Astrocyte (in vitro differentiated cells and primary cell): ENCODE results near the gene CFAP97. TPM values are rescaled to one million over a fixed set of nuclear protein-coding genes. Genes with fewer than 3 reads are reported as not detected.

ENCODE experiments used
- DNase-seq: peaks from one replicate; pipeline ENCODE4 v3.0.0-alpha.2; 2010; ENCODE audit warnings: low read depth
- FAIRE-seq: peaks from 2 replicates; lab custom pipeline; 2011; peaks lifted over from hg19 to GRCh38; lab: Jason Lieb, UNC
- H2AFZ ChIP-seq: 2 replicates; pipeline ENCODE4 v1.6.0; 2012; ENCODE audit warnings: low read depth, low read length, inconsistent platforms
- H3K27ac ChIP-seq: 2 replicates; pipeline ENCODE4 v1.5.1; 2011; ENCODE audit warnings: low read depth, low read length, inconsistent platforms
- H3K27me3 ChIP-seq: 2 replicates; pipeline ENCODE4 v1.6.0; 2011; ENCODE audit warnings: low read length, inconsistent platforms; ENCODE audit not compliant: insufficient read depth
- H3K36me3 ChIP-seq: 2 replicates; pipeline ENCODE4 v1.5.1; 2011; ENCODE audit warnings: low read length, inconsistent platforms; ENCODE audit not compliant: insufficient read depth
- H3K4me1 ChIP-seq: 2 replicates; pipeline ENCODE4 v1.5.1; 2011; ENCODE audit warnings: low read length, inconsistent platforms; ENCODE audit not compliant: insufficient read depth
- H3K4me2 ChIP-seq: 2 replicates; pipeline ENCODE4 v1.6.0; 2012; ENCODE audit warnings: low read length, inconsistent platforms
- H3K4me3 ChIP-seq: 2 replicates; pipeline ENCODE4 v1.5.1; 2011; ENCODE audit warnings: low read depth, mild to moderate bottlenecking, low read length, inconsistent platforms; ENCODE audit not compliant: insufficient read depth
- H3K79me2 ChIP-seq: 2 replicates; pipeline ENCODE4 v1.6.0; 2012; ENCODE audit warnings: mild to moderate bottlenecking, low read length, inconsistent platforms; ENCODE audit not compliant: insufficient read depth
- H3K9ac ChIP-seq: 2 replicates; pipeline ENCODE4 v1.6.0; 2012; ENCODE audit warnings: mild to moderate bottlenecking, low read length, inconsistent platforms
- H3K9me3 ChIP-seq: 2 replicates; pipeline ENCODE4 v1.5.1; 2012; ENCODE audit warnings: low read depth, mild to moderate bottlenecking, low read length, inconsistent platforms; ENCODE audit not compliant: insufficient read depth
- H4K20me1 ChIP-seq: 2 replicates; pipeline ENCODE4 v1.6.0; 2012; ENCODE audit warnings: low read length, inconsistent platforms; ENCODE audit not compliant: insufficient read depth
- H3K27ac Mint-ChIP-seq: one replicate; pipeline ENCODE4 v1.8.0; 2021; ENCODE audit warnings: mild to moderate bottlenecking, mixed read lengths; ENCODE audit not compliant: unreplicated experiment
- H3K27me3 Mint-ChIP-seq: one replicate; pipeline ENCODE4 v1.8.0; 2021; ENCODE audit warnings: low read depth, mixed read lengths; ENCODE audit not compliant: unreplicated experiment
- H3K36me3 Mint-ChIP-seq: one replicate; pipeline ENCODE4 v1.8.0; 2021; ENCODE audit warnings: low read depth, mixed read lengths; ENCODE audit not compliant: unreplicated experiment
- H3K4me1 Mint-ChIP-seq: one replicate; pipeline ENCODE4 v1.8.0; 2021; ENCODE audit warnings: low read depth, mixed read lengths; ENCODE audit not compliant: unreplicated experiment
- H3K4me3 Mint-ChIP-seq: one replicate; pipeline ENCODE4 v1.8.0; 2021; ENCODE audit warnings: mild to moderate bottlenecking, moderate library complexity, mixed read lengths; ENCODE audit not compliant: unreplicated experiment
- H3K9me3 Mint-ChIP-seq: one replicate; pipeline ENCODE4 v1.8.0; 2021; ENCODE audit warnings: mild to moderate bottlenecking, mixed read lengths; ENCODE audit not compliant: unreplicated experiment
- CTCF ChIP-seq: IDR thresholded peaks from 2 replicates; pipeline ENCODE4 v1.5.1; 2011; ENCODE audit warnings: low read depth, mild to moderate bottlenecking, inconsistent platforms, low read length, moderate library complexity; ENCODE audit not compliant: insufficient read depth
- EZH2 ChIP-seq: IDR thresholded peaks from 2 replicates; pipeline ENCODE4 v1.6.1; 2012; ENCODE audit warnings: mild to moderate bottlenecking, low read length, inconsistent platforms; ENCODE audit not compliant: insufficient read depth
- total RNA-seq: library from RNA; stranded (reverse); gene quantifications from 2 replicates; pipeline ENCODE4 v1.2.1, GENCODE V29; 2021

CFAP97 gene
- total RNA-seq, 1 donor from 2014 or later = 22.7 TPM

- H3K4me1 ChIP-seq = peaks cover 8% of the 10 kb centered on the region
- no peak for FAIRE-seq
- H2AFZ ChIP-seq = no peak overlapping the region
- no peaks in the 10 kb centered on the region for H3K36me3 ChIP-seq
- Mint-ChIP-seq H3K4me3 (no peak overlapping the region), H3K4me1 (peaks cover 7% of the 10 kb centered on the region), H3K36me3 (no peaks in the 10 kb centered on the region), H3K9me3 (no peaks in the 10 kb centered on the region), H3K27ac (no peak overlapping the region), H3K27me3 (peaks cover 4% of the 10 kb centered on the region)
- H3K27me3 ChIP-seq = no peaks in the 10 kb centered on the region
- H3K9me3 ChIP-seq = no peaks in the 10 kb centered on the region
- H3K9ac ChIP-seq = no peak overlapping the region
- H3K4me2 ChIP-seq = no peak overlapping the region
- H3K27ac ChIP-seq = no peak overlapping the region
- no peak for TF ChIP-seq CTCF
- TF ChIP-seq EZH2 = no peak
- H3K79me2 ChIP-seq = no peaks in the 10 kb centered on the region
- H4K20me1 ChIP-seq = no peaks in the 10 kb centered on the region
- DNase-seq = no peak
- no peak overlapping the region for H3K4me3 ChIP-seq
Observed at GRCh38 chr4:185109736-185110135, 94.1 kb downstream of the CFAP97 start.

Other genes with a start within 250 kb of the CFAP97 start
- gene HELT, start 185.5 kb downstream of the CFAP97 start, total RNA-seq = not detected in 2 replicates
- gene SLC25A4, start 60.7 kb downstream of the CFAP97 start, total RNA-seq = 27.0 and 32.0 TPM in 2 replicates
- 29.2 and 29.5 TPM in 2 replicates for gene SNX25, start 5.6 kb upstream of the CFAP97 start, total RNA-seq
- gene LRP2BP, start 191.9 kb upstream of the CFAP97 start, total RNA-seq = 0.26 and 0.27 TPM in 2 replicates
- 6.1 and 7.9 TPM in 2 replicates for gene ANKRD37, start 192.8 kb upstream of the CFAP97 start, total RNA-seq
- 21.8 and 27.5 TPM in 2 replicates for gene UFSP2, start 222.0 kb upstream of the CFAP97 start, total RNA-seq